Fibroblast of lung (primary cell): ENCODE results near the gene PTTG1IP2. TPM values are rescaled to one million over a fixed set of nuclear protein-coding genes. Genes with fewer than 3 reads are reported as not detected.
A peak's percentile ranks its signal among the peaks of the same experiment; 100 is the strongest.
"Not testable (repeated sequence)": the region's sequence is repeated elsewhere in the genome, so short reads cannot be mapped to it uniquely, and the experiment has no call there.

Experiments
- DNase-seq, 2 donors: peaks; one replicate each; pipeline versions ENCODE4 v3.0.0 to v3.0.0-alpha.2; 2010; ENCODE audit warnings: low read depth in 2 of 2
- H2AFZ ChIP-seq: 2 replicates; pipeline ENCODE4 v1.5.1; 2012; ENCODE audit warnings: low read length, control low read depth, inconsistent platforms
- H3K27ac ChIP-seq: 2 replicates; pipeline ENCODE4 v1.5.1; 2011; ENCODE audit warnings: low read length, control low read depth; ENCODE audit not compliant: insufficient read depth
- H3K27me3 ChIP-seq: 2 replicates; pipeline ENCODE4 v1.5.1; 2011; ENCODE audit warnings: mild to moderate bottlenecking, low read length; ENCODE audit not compliant: control insufficient read depth, insufficient read depth
- H3K36me3 ChIP-seq: 2 replicates; pipeline ENCODE4 v1.5.1; 2011; ENCODE audit warnings: low read length; ENCODE audit not compliant: control insufficient read depth, insufficient read depth
- H3K4me1 ChIP-seq: 2 replicates; pipeline ENCODE4 v1.5.1; 2011; ENCODE audit warnings: low read length; ENCODE audit not compliant: control insufficient read depth, insufficient read depth; ENCODE audit errors: extremely low read depth
- H3K4me2 ChIP-seq: 2 replicates; pipeline ENCODE4 v1.5.1; 2011; ENCODE audit warnings: low read length, control low read depth; ENCODE audit not compliant: insufficient read depth; ENCODE audit errors: extremely low read depth
- H3K4me3 ChIP-seq, 4 experiments: fragments of 200-600 bp in 1 of 4; sonication (generic) in 1 of 4; replicated peaks in 1 of 4; 2 replicates each; pipeline ENCODE4 v1.5.1; 2011 to 2016; ENCODE audit warnings: low read length in 4 of 4, low read depth in 3 of 4, mild to moderate bottlenecking in 3 of 4, control low read depth in 2 of 4, inconsistent platforms in 1 of 4, mixed read lengths in 1 of 4; ENCODE audit not compliant: insufficient read depth in 1 of 4; ENCODE audit errors: control extremely low read depth in 1 of 4
- H3K79me2 ChIP-seq: 2 replicates; pipeline ENCODE4 v1.5.1; 2012; ENCODE audit warnings: mild to moderate bottlenecking, low read length, inconsistent platforms; ENCODE audit not compliant: control insufficient read depth, insufficient read depth
- H3K9ac ChIP-seq: 2 replicates; pipeline ENCODE4 v1.5.1; 2011; ENCODE audit warnings: mild to moderate bottlenecking, low read length, control low read depth; ENCODE audit not compliant: insufficient read depth
- H3K9me3 ChIP-seq: 2 replicates; pipeline ENCODE4 v1.5.1; 2012; ENCODE audit warnings: low read depth, low read length; ENCODE audit not compliant: control insufficient read depth, insufficient read depth
- H4K20me1 ChIP-seq: 2 replicates; pipeline ENCODE4 v1.5.1; 2011; ENCODE audit warnings: low read length; ENCODE audit not compliant: control insufficient read depth, insufficient read depth; ENCODE audit errors: extremely low read depth
- CTCF ChIP-seq, 2 donors: IDR thresholded peaks in 1 of 2; conservative IDR thresholded peaks in 1 of 2; 1 replicate in 1 of 2; 2 replicates in 1 of 2; pipeline ENCODE4 v1.5.1; 2011 to 2012; ENCODE audit warnings: low read length in 2 of 2, control low read depth in 1 of 2, inconsistent platforms in 1 of 2, low read depth in 1 of 2, mild to moderate bottlenecking in 1 of 2
- EZH2 ChIP-seq: IDR thresholded peaks from 2 replicates; pipeline ENCODE4 v1.5.1; 2012; ENCODE audit warnings: low read length, control low read depth, mild to moderate bottlenecking; ENCODE audit errors: missing control alignments
- polyA plus RNA-seq, 2 donors: library from polyadenylated mRNA; depleted of rRNA in 1 of 2; stranded (reverse) in 1 of 2; unstranded in 1 of 2; fragments of >200 nt; gene quantifications; 2 replicates each; pipeline ENCODE4 v1.2.1, GENCODE V29; 2011 to 2012; ENCODE audit warnings: missing spikeins in 1 of 2
- total RNA-seq: library from RNA; depleted of rRNA; stranded (reverse); fragments of >200 nt; gene quantifications from 2 replicates; pipeline ENCODE4 v1.2.1, GENCODE V29; 2014

Gene PTTG1IP2
- total and polyA plus RNA-seq, 2 donors (not counting 1 experiment from before 2014, with no cell fraction given) = not detected

- H3K4me2 ChIP-seq = no peak overlapping the region
- no peak for TF ChIP-seq CTCF (conservative IDR thresholded peaks at IDR 0.05 in 1 of 2, IDR thresholded peaks at IDR 0.05 in 1 of 2; ENCODE audit: low read depth in 1 of 2, low read length in 2 of 2)
- TF ChIP-seq EZH2 = no peak
- H3K79me2 ChIP-seq = no peaks in the 10 kb centered on the region
- H2AFZ ChIP-seq = no peak overlapping the region
- H4K20me1 ChIP-seq = no peaks in the 10 kb centered on the region
- no peak overlapping the region for H3K9ac ChIP-seq
- no peaks in the 10 kb centered on the region for H3K9me3 ChIP-seq
- H3K27me3 ChIP-seq = no peaks in the 10 kb centered on the region
- no peak for DNase-seq
- no peak overlapping the region for H3K4me3 ChIP-seq
- H3K27ac ChIP-seq = no peak overlapping the region
- no peaks in the 10 kb centered on the region for H3K36me3 ChIP-seq
- H3K4me1 ChIP-seq = no peaks in the 10 kb centered on the region
Observed at GRCh38 chr7:90458104-90458503, 11.3 kb upstream of the PTTG1IP2 start.

GRCh38 chr7:90459888-90460287 is 9.6 kb upstream of the PTTG1IP2 start:
- H3K4me2 ChIP-seq = no peak overlapping the region
- H3K79me2 ChIP-seq = no peaks in the 10 kb centered on the region
- H4K20me1 ChIP-seq = no peaks in the 10 kb centered on the region
- H3K4me1 ChIP-seq = no peaks in the 10 kb centered on the region
- no peak overlapping the region for H3K9ac ChIP-seq
- H3K4me3 ChIP-seq = no peak overlapping the region
- no peak overlapping the region for H2AFZ ChIP-seq
- no peaks in the 10 kb centered on the region for H3K27me3 ChIP-seq
- H3K27ac ChIP-seq = no peak overlapping the region
- H3K36me3 ChIP-seq = no peaks in the 10 kb centered on the region
- H3K9me3 ChIP-seq = no peaks in the 10 kb centered on the region
- DNase-seq = no peak
- peak in 1 of 2 donors; percentile 46 for TF ChIP-seq CTCF (conservative IDR thresholded peaks at IDR 0.05 in 1 of 2, IDR thresholded peaks at IDR 0.05 in 1 of 2; ENCODE audit: low read depth in 1 of 2, low read length in 2 of 2)
- no peak for TF ChIP-seq EZH2

- no peaks in the 10 kb centered on the region for H3K27me3 ChIP-seq
- no peak overlapping the region for H3K27ac ChIP-seq
- no peaks in the 10 kb centered on the region for H4K20me1 ChIP-seq
- H3K36me3 ChIP-seq = no peaks in the 10 kb centered on the region
- TF ChIP-seq CTCF (conservative IDR thresholded peaks at IDR 0.05 in 1 of 2, IDR thresholded peaks at IDR 0.05 in 1 of 2; ENCODE audit: low read depth in 1 of 2, low read length in 2 of 2) = no peak
- no peak for TF ChIP-seq EZH2
- H3K4me3 ChIP-seq = no peak overlapping the region
- DNase-seq = peak in 1 of 2 donors; percentile 28
- H2AFZ ChIP-seq = no peak overlapping the region
- no peaks in the 10 kb centered on the region for H3K79me2 ChIP-seq
- no peaks in the 10 kb centered on the region for H3K4me1 ChIP-seq
- no peak overlapping the region for H3K4me2 ChIP-seq
- H3K9ac ChIP-seq = no peak overlapping the region
- H3K9me3 ChIP-seq = no peaks in the 10 kb centered on the region
Observed at GRCh38 chr7:90461219-90461618, 8.2 kb upstream of the PTTG1IP2 start.

- Histone ChIP-seq H3K4me3 (peak overlapping the region in 2 of 4 experiments; percentile 9 to 46), H2AFZ (peak overlapping the region; percentile 84)
Observed at GRCh38 chr7:90463151-90463628, 6.2 kb upstream of the PTTG1IP2 start.

More at GRCh38 chr7:90463151-90463628, 6.2 kb upstream of the PTTG1IP2 start:
- peak in 1 of 2 donors; percentile 38 for DNase-seq
- not testable (repeated sequence) for H4K20me1 ChIP-seq, H3K9ac ChIP-seq, H3K79me2 ChIP-seq, H3K9me3 ChIP-seq, H3K27me3 ChIP-seq, H3K36me3 ChIP-seq, H3K4me1 ChIP-seq
- H3K27ac ChIP-seq = peak overlapping the region; percentile 36
- peak overlapping the region; percentile 79 for H3K4me2 ChIP-seq
